GM19463 (cell line): ENCODE data around the gene PDZD8.
A peak's percentile ranks its signal among the peaks of the same experiment; 100 is the strongest.

ENCODE experiments used
- ATAC-seq: cut with Tn5 transposase; IDR thresholded peaks from one replicate; pipeline ENCODE4 v1.9.1; 2021; ENCODE audit warnings: mild to moderate bottlenecking, moderate library complexity; ENCODE audit not compliant: unreplicated experiment

The PDZD8 gene, protein sequence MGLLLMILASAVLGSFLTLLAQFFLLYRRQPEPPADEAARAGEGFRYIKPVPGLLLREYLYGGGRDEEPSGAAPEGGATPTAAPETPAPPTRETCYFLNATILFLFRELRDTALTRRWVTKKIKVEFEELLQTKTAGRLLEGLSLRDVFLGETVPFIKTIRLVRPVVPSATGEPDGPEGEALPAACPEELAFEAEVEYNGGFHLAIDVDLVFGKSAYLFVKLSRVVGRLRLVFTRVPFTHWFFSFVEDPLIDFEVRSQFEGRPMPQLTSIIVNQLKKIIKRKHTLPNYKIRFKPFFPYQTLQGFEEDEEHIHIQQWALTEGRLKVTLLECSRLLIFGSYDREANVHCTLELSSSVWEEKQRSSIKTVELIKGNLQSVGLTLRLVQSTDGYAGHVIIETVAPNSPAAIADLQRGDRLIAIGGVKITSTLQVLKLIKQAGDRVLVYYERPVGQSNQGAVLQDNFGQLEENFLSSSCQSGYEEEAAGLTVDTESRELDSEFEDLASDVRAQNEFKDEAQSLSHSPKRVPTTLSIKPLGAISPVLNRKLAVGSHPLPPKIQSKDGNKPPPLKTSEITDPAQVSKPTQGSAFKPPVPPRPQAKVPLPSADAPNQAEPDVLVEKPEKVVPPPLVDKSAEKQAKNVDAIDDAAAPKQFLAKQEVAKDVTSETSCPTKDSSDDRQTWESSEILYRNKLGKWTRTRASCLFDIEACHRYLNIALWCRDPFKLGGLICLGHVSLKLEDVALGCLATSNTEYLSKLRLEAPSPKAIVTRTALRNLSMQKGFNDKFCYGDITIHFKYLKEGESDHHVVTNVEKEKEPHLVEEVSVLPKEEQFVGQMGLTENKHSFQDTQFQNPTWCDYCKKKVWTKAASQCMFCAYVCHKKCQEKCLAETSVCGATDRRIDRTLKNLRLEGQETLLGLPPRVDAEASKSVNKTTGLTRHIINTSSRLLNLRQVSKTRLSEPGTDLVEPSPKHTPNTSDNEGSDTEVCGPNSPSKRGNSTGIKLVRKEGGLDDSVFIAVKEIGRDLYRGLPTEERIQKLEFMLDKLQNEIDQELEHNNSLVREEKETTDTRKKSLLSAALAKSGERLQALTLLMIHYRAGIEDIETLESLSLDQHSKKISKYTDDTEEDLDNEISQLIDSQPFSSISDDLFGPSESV

DNA sequence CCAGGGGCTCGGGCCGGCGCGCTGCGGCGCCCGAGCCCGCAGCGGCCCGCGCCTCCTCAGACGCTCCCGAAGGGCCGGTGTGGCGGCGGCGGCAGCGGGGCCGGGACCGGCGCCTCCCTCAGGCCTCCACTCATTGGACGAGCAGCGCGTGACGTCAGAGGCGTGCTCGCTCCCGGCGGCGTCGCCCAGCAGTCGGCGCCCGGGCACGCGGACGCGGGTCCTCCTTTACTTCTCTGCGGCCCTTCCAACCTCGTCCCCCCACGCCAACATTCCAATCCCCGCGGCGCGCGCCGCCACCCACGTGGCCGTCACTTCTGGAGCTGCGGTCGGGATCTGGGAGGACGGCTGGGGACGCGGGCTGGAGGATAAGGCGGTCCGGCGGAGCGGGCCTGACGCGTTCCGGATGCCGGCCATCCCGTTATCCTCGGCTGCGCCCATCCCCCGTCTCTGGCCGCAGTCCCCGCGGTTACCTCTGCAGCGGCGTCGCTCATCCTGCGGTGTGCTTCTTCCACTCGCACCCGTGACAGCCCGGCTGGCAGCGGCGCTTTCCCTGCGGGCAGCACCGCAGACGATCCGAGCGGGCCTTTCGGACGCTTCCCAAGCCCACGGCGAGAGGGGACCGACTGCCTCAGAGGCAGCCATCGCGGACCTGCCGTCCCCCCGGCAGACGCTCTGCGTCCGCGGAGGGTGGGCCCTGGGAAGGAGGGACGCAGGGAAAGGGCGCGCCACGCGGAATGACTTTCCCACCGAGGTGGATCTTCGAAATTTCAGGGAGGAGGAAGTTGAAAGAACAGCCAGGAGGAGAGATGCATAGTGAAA lies at the start of gene PDZD8:
TSS of gene PDZD8 (minus strand) at position 81 of the 819 bp plus-strand sequence. CDS start 213 bp downstream, outside the sequence.
- peak; percentile 86 for ATAC-seq

- ATAC-seq, result no peak
These were observed 48.9 kb upstream of the PDZD8 start for GRCh38 chr10:117424171-117424570.

DNA sequence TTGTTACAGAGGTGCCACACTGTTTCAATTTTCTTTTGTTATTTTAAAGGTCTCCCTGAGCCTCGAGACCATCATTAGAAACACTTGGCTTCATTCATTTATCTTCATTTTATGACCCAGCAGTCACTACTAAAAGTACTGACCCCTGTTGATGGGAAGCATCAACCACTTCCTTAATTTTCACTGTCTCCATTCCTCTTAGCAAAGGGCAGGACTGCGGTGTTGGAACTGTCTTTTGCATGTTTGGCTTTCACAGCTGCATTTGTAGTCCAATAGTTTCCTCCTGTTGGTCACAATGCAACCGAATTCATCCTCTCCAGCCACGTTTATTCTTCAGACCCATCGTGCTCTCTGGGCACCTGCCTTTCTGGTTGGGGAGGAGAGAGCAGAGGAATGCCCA lies 46.7 kb upstream of the PDZD8 start:
- ATAC-seq, result no peak

DNA sequence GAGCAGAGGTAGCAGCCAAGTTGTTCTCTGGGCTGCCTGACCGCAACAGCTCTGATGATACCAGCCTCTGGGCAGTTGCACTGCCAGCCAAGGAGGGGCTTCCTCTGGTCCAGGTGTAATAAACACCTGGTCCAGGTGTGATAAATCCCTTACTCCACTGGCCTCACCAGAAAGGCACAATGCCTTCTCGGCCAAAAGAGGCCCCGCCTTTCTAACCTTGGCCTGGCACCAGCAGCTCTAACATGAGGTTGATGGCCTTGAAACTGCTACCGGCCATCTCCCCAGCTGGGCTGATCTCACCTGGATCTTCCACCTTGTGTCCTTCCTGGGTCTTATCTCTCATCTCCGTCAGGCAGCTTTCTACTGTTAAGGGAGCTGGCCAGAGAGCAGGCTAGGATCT lies 45.5 kb upstream of the PDZD8 start:
- ATAC-seq, result no peak

GRCh38 chr10:117419921-117420320 lies 44.7 kb upstream of the PDZD8 start:
- ATAC-seq, result no peak

- no peak for ATAC-seq
These were observed 43.9 kb upstream of the PDZD8 start for GRCh38 chr10:117419159-117419558.

GRCh38 chr10:117418121-117418520 lies 42.9 kb upstream of the PDZD8 start:
- ATAC-seq, result no peak

DNA sequence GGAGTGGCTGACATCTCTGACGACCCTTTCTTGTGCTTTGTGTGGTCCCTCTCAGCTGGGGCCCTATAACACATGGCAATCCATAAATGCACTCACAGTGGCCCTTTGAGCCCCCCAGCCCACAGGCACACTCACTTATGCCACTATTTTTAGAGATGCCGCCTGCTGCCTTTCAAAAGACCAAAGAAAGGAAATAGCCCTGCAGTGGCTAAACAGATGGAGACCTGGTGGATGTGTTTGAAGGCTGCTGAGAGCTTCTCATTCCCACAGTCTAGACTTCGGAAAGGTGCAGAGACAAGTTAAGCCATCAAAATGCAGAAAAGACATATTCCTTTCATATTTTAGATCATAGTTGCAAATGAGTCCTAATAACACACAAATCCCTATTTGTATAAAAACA lies 42.0 kb upstream of the PDZD8 start:
- no peak for ATAC-seq

- no peak for ATAC-seq
These were observed 38.8 kb upstream of the PDZD8 start for GRCh38 chr10:117413928-117414618.

GRCh38 chr10:117412469-117413010 lies 37.3 kb upstream of the PDZD8 start:
- ATAC-seq, result no peak

GRCh38 chr10:117411479-117412399 lies 36.5 kb upstream of the PDZD8 start:
- no peak for ATAC-seq

GRCh38 chr10:117410557-117410956 lies 35.3 kb upstream of the PDZD8 start:
- ATAC-seq, result no peak

DNA sequence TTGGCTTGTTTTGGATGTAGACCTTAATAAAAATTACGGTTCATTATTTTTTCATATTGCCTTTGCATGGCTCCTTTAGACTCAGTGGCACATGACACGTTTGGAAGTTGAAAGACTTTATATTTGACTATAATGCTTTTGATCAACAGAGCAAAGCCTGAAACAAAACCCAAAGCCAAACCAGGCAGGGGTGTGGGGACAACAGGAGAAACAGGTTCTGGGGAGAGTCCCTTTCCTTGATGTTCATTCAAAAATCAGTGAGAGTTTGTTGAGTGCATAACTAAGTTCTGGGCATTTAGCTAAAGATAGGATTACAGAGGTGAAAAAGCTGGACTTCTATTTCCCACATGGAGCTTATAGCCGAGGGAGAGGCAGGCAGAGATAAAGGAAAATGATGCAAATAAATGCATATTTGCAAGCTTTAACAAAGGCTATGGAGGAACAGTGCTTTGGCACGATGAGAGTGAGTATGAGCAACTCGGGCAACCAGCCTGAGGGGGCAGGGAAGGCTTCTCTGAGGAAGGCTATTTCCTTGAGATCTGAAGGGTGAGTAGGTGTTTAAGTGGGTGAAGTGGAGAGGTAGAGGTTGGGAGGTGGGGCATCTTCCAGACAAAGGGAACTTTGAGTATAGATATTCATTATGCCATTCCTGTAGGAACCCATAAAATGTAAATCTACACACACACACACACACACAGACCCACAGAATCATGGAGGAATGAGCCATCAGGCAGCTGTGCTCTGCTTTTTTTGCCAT lies 34.5 kb upstream of the PDZD8 start:
- ATAC-seq, result no peak

DNA sequence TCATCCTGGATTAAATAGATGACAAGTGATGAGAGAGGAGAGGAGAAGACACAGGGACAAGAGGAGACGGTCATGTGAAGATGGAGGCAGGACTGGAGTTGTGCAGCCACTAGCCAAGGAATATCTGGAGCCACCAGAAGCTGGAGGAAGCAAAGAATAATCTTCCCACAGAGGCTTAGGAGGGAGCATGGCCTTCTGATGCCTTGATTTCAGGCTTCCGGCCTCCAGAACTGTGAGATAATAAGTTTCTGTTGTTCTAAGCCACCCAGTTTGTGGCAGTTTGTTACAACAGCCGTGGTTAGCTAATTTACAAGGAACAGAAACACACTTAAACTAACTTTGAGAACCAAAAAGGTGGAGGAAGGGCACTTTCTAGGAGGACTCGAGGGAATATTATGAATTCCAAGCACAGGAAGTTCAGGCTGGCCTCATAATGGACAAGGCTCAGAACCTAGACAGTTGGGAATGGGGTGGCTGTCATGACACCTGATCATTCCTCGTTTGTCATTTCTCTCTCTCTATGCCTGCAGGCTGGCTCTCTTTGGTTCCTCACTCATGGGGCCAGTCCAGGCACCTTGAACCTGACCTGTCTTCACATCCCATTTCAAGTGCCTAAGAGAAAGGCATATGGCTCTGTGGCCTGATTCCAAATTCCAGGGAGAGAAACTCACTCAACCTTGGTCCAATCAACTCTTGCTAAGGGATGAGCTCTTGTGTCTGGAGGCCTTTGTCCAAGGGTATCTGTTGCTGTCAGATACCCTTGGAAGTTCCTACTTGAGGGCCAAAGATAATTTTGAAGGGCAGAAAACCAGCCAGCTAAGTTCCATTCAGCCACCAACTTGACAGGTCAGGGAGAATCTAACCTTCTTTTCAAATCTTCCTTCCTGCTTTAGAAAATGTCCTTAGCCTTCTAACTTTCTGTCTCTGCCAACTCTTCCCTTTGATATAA lies 33.5 kb upstream of the PDZD8 start:
- no peak for ATAC-seq

- no peak for ATAC-seq
These were observed 30.5 kb upstream of the PDZD8 start for GRCh38 chr10:117405730-117406129.

DNA sequence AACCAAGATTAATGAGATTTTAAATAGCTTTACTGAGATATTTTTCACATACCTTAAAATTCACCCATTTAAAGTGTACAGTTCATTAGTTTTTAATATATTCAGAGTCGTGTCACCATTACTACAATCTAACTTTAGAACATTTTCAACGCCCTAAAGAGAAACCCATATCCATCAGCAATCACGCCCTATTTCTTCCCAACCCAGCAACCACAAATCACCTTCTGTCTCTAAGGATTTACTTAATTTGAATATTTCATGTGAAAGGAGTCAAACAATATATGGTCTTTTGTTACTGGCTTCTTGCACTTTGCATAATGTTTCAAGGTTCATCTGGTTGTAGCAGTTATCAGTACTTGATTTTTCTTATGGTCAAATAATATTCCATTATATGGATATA lies 25.1 kb upstream of the PDZD8 start:
- ATAC-seq, result no peak
